Fibroblast of lung (primary cell): ENCODE results near the gene HOXB7.

Experiments
- CTCF ChIP-seq, 2 donors: IDR thresholded peaks in 1 of 2; conservative IDR thresholded peaks in 1 of 2; 1 replicate in 1 of 2; 2 replicates in 1 of 2; pipeline ENCODE4 v1.5.1; 2011 to 2012; ENCODE audit warnings: low read length in 2 of 2, control low read depth in 1 of 2, inconsistent platforms in 1 of 2, low read depth in 1 of 2, mild to moderate bottlenecking in 1 of 2
- EZH2 ChIP-seq: IDR thresholded peaks from 2 replicates; pipeline ENCODE4 v1.5.1; 2012; ENCODE audit warnings: low read length, control low read depth, mild to moderate bottlenecking; ENCODE audit errors: missing control alignments

GRCh38 chr17:48634493-48635208, 23.8 kb upstream of the HOXB7 start:
- TF ChIP-seq CTCF (conservative IDR thresholded peaks at IDR 0.05 in 1 of 2, IDR thresholded peaks at IDR 0.05 in 1 of 2; ENCODE audit: low read depth in 1 of 2, low read length in 2 of 2) (no peak), EZH2 (no peak)
